Brain microvascular endothelial cell (primary cell): ENCODE measurements around the gene PREPL.

ENCODE experiments used
- DNase-seq: peaks from one replicate; pipeline ENCODE4 v3.0.0-alpha.2; 2020
- H3K27ac ChIP-seq: fragments of 250-450 bp; sonication (Bioruptor Pico); 2 replicates; pipeline ENCODE4 v1.5.1; 2020; ENCODE audit warnings: mild to moderate bottlenecking, moderate library complexity
- H3K27me3 ChIP-seq: fragments of 250-450 bp; sonication (Bioruptor Pico); replicated peaks from 2 replicates; pipeline ENCODE4 v1.5.1; 2020; ENCODE audit warnings: mild to moderate bottlenecking
- H3K36me3 ChIP-seq: fragments of 250-450 bp; sonication (Bioruptor Pico); replicated peaks from 2 replicates; pipeline ENCODE4 v1.5.1; 2020; ENCODE audit warnings: mild to moderate bottlenecking
- H3K4me3 ChIP-seq: 2 replicates; pipeline ENCODE4 v1.5.1; 2011; ENCODE audit warnings: low read depth, mild to moderate bottlenecking, control low read depth, low read length, moderate library complexity
- CTCF ChIP-seq: IDR thresholded peaks from 2 replicates; pipeline ENCODE4 v1.5.1; 2011; ENCODE audit warnings: low read depth, mild to moderate bottlenecking, moderate library complexity, low read length, control low read depth, inconsistent platforms; ENCODE audit errors: missing control alignments
- in situ Hi-C: cut with HindIII; loops from 2 replicates; pipeline ENCODE4 v1.10.0; 2017; ENCODE audit warnings: low sequenced_read_pairs, low pct_ligation_motif_present

The PREPL gene

GRCh38 chr2:44299635-44300034 lies 61.7 kb downstream of the PREPL start:
- Histone ChIP-seq H3K27ac (no peak overlapping the region), H3K4me3 (no peak overlapping the region), H3K36me3 (no peaks in the 10 kb centered on the region), H3K27me3 (no peaks in the 10 kb centered on the region)
- no peak for DNase-seq
- in situ Hi-C loops = no loop called here
- no peak for TF ChIP-seq CTCF

- H3K27me3 ChIP-seq = no peaks in the 10 kb centered on the region
- in situ Hi-C loops = no loop called here
- no peaks in the 10 kb centered on the region for H3K36me3 ChIP-seq
Observed at GRCh38 chr2:44297431-44297830, 63.9 kb downstream of the PREPL start.

GRCh38 chr2:44296653-44297052 lies 64.6 kb downstream of the PREPL start:
- Histone ChIP-seq H3K27ac (no peak overlapping the region), H3K36me3 (no peaks in the 10 kb centered on the region), H3K4me3 (no peak overlapping the region), H3K27me3 (no peaks in the 10 kb centered on the region)
- TF ChIP-seq CTCF = no peak
- no peak for DNase-seq
- in situ Hi-C loops = no loop called here

More at GRCh38 chr2:44297431-44297830, 63.9 kb downstream of the PREPL start:
- Histone ChIP-seq H3K27ac (no peak overlapping the region), H3K4me3 (no peak overlapping the region)
- TF ChIP-seq CTCF = no peak
- DNase-seq = no peak

- H3K36me3 ChIP-seq = no peaks in the 10 kb centered on the region
- H3K27me3 ChIP-seq = no peaks in the 10 kb centered on the region
- no peak overlapping the region for H3K27ac ChIP-seq
- peak; percentile 34 for TF ChIP-seq CTCF
- no peak overlapping the region for H3K4me3 ChIP-seq
- in situ Hi-C loops = no loop called here
- DNase-seq = no peak
Observed at GRCh38 chr2:44295633-44296359, 65.5 kb downstream of the PREPL start.

GRCh38 chr2:44295113-44295512 lies 66.2 kb downstream of the PREPL start:
- no peaks in the 10 kb centered on the region for H3K27me3 ChIP-seq
- in situ Hi-C loops = no loop called here
- no peak for DNase-seq
- no peak overlapping the region for H3K27ac ChIP-seq
- no peaks in the 10 kb centered on the region for H3K36me3 ChIP-seq
- H3K4me3 ChIP-seq = no peak overlapping the region
- TF ChIP-seq CTCF = no peak
